ENCODE results near the gene TIMM13. TPM values are rescaled to one million over a fixed set of nuclear protein-coding genes. Genes with fewer than 3 reads are reported as not detected.
"Not testable (repeated sequence)": the region's sequence is repeated elsewhere in the genome, so short reads cannot be mapped to it uniquely, and the experiment has no call there.

Gene TIMM13
- total RNA-seq, 1 donor from 2014 or later, result 39.5 TPM

DNA sequence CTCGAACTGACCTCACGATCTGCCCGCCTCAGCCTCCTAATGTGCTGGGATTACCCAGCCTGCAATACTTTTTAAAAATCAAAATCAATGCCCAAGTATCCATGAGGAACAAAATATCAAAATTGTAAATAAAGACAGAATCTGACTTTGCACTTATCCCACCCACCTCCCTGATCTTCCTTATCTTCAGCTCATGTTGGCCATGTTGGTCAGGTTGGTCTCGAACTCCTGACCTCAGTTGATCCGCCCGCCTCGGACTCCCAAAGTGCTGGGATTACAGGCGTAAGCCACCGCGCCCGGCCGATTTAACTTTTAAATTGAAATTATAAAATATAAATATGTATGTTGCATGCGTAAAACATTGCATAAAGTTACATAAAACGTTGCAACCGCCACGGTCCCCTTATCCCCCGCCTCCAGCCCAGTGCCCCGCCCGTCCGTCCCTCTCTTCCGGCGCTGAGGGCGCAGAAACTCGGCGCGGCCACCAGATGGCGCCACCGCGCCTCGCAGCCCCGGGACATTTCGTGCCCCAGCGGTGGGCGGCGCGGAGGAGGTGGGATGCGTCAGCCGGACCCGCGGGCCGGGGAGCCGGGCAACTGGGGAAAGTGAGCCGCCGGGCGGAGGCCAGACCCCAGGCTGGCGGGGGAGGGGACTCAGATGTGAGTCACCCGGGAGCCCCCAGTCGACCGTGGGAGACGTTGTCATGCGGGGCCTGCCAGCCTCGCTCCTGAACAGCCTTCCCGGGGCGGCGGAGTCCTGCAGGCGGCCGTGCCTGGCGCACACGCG lies 47.0 kb upstream of the TIMM13 start:
- Histone ChIP-seq H3K27me3 (ENCODE audit: control insufficient read depth, insufficient read depth, low read length) (no peaks in the 10 kb centered on the region), H3K4me3 (ENCODE audit: low read depth, low read length) (peak overlapping the region; percentile 99), H3K36me3 (ENCODE audit: control insufficient read depth, insufficient read depth, low read length) (peaks cover 2% of the 10 kb centered on the region)
- DNase-seq (ENCODE audit: low read depth) (peak; percentile 53), FAIRE-seq (no peak)
- TF ChIP-seq, protein P1, sequence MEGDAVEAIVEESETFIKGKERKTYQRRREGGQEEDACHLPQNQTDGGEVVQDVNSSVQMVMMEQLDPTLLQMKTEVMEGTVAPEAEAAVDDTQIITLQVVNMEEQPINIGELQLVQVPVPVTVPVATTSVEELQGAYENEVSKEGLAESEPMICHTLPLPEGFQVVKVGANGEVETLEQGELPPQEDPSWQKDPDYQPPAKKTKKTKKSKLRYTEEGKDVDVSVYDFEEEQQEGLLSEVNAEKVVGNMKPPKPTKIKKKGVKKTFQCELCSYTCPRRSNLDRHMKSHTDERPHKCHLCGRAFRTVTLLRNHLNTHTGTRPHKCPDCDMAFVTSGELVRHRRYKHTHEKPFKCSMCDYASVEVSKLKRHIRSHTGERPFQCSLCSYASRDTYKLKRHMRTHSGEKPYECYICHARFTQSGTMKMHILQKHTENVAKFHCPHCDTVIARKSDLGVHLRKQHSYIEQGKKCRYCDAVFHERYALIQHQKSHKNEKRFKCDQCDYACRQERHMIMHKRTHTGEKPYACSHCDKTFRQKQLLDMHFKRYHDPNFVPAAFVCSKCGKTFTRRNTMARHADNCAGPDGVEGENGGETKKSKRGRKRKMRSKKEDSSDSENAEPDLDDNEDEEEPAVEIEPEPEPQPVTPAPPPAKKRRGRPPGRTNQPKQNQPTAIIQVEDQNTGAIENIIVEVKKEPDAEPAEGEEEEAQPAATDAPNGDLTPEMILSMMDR (IDR thresholded peaks at IDR 0.05; ENCODE audit: insufficient read depth, low read length, severe bottlenecking), result peak; percentile 87

DNA sequence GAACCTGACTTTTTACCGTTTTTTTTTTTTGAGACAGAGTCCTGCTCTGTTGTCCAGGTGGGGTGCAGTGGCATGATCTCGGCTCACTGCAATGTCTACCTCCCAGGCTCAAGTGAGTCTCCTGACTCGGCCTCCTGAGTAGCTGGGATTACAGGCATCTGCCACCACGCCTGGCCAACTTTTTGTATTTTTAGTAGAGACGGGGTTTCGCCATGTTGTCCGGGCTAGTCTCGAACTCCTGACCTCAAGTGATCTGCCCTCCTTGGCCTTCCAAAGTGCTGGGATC lies 42.5 kb upstream of the TIMM13 start:
- not testable (repeated sequence) for H3K4me3 ChIP-seq (ENCODE audit: low read depth, low read length); DNase-seq (ENCODE audit: low read depth); H3K36me3 ChIP-seq (ENCODE audit: control insufficient read depth, insufficient read depth, low read length); FAIRE-seq; H3K27me3 ChIP-seq (ENCODE audit: control insufficient read depth, insufficient read depth, low read length)

DNA sequence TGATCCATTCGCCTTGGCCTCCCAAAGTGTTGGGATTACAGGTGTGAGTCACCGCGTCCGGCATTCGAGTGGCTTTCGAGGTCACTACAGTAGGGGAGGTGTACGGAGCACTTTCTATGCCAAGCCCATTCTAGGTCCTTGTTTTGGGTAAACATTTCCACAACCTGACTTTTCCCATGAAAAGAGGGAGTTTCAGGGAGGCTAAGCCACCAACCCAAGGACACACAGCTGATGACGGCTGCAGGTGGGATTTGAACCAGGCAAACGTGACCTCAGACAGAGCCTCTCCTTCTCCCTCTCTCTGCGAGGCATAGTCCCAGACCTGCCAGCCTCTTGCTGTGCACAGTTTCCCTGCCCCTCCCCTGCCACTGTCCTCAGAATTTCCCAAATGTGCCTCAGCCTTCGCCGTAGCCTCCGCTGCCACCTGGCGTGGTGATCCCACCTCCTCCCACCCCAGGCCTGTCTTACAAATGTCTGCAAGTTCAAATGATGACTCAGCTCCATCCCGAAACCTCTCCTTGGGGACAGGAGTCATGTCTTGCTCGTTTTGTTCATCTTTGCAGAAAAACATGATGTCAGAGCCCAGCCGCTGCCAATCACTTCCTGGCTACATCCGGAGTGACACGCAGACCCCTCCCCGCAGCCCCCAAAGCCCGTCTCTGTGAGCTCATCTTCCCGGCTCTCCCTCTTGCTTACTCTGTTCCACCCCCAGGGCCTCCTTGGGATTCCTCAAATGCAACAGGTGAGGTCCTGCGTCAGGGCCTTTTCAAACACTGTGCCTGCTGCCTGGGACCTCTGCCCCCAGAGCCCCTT lies 41.9 kb upstream of the TIMM13 start:
- DNase-seq (ENCODE audit: low read depth), result peak; percentile 64
- Histone ChIP-seq H3K36me3 (ENCODE audit: control insufficient read depth, insufficient read depth, low read length) (no peaks in the 10 kb centered on the region), H3K27me3 (ENCODE audit: control insufficient read depth, insufficient read depth, low read length) (no peaks in the 10 kb centered on the region), H3K4me3 (ENCODE audit: low read depth, low read length) (no peak overlapping the region)
- no peak for FAIRE-seq
- TF ChIP-seq, protein P1 (IDR thresholded peaks at IDR 0.05; ENCODE audit: insufficient read depth, low read length, severe bottlenecking), result no peak

DNA sequence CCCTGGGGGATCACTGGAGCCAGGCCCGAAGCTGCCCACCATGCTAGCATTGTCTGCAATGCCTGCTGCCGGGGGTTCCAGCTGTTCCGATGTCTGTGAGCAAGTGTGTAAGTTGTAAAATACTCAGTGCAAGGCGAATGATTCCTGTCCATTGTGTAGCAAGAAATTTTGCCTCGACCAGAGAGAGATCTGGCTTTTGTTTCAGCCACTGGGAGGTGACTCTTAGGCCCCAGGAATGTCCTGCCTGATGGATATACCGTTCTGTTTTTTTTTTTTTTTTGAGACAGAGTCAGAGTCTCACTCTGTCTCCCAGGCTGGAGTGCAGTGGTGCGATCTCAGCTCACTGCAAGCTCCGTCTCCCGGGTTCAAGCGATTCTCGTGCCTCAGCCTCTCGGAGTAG lies 41.2 kb upstream of the TIMM13 start:
- Histone ChIP-seq H3K27me3 (ENCODE audit: control insufficient read depth, insufficient read depth, low read length) (no peaks in the 10 kb centered on the region), H3K4me3 (ENCODE audit: low read depth, low read length) (no peak overlapping the region), H3K36me3 (ENCODE audit: control insufficient read depth, insufficient read depth, low read length) (no peaks in the 10 kb centered on the region)
- FAIRE-seq (no peak), DNase-seq (ENCODE audit: low read depth) (no peak)
- TF ChIP-seq, protein P1 (IDR thresholded peaks at IDR 0.05; ENCODE audit: insufficient read depth, low read length, severe bottlenecking), result no peak

DNA sequence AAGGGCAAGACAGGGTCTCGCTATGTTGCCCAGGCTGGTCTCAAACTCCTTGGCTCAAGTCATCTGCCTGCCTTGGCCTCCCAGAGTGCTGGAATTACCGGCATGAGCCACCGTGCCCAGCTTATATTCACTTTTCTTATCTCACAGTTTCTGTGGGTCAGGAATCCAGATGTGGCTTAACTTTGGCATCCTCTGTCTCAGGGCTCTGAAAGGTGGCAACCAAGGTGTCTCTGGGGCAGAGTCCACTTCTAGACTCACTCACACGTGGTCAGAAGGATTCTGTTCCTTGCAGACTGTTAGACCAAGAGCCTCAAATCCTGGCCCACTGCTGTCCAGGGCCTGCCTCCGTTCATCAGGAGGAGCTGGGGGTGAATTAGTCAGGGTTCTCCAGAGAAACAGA lies 37.0 kb upstream of the TIMM13 start:
- Histone ChIP-seq H3K36me3 (ENCODE audit: control insufficient read depth, insufficient read depth, low read length) (no peaks in the 10 kb centered on the region), H3K4me3 (ENCODE audit: low read depth, low read length) (no peak overlapping the region), H3K27me3 (ENCODE audit: control insufficient read depth, insufficient read depth, low read length) (no peaks in the 10 kb centered on the region)
- DNase-seq (ENCODE audit: low read depth) (no peak), FAIRE-seq (no peak)
- TF ChIP-seq, protein P1 (IDR thresholded peaks at IDR 0.05; ENCODE audit: insufficient read depth, low read length, severe bottlenecking), result no peak

DNA sequence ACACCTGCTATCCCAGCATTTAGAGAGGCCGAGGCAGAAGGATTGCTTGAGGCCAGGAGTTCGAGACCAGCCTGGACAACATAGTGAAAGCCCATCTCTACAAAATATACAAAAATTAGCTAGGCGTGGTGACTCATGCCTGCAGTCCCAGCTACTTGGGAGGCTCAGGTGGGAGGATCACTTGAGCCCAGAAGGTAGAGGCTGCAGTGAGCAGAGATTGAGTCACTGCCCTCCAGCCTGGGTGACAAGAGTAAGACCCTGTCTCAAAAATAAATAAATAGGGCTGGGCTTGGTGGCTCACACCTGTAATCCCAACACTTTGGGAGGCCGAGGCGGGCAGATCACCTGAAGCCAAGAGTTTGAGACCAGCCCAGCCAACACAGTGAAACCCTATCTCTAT lies 36.3 kb upstream of the TIMM13 start:
- not testable (repeated sequence) for H3K27me3 ChIP-seq (ENCODE audit: control insufficient read depth, insufficient read depth, low read length); DNase-seq (ENCODE audit: low read depth); FAIRE-seq; H3K36me3 ChIP-seq (ENCODE audit: control insufficient read depth, insufficient read depth, low read length); H3K4me3 ChIP-seq (ENCODE audit: low read depth, low read length)
